CD1c-positive myeloid dendritic cell (primary cell): ENCODE results near the gene ARSB.
"Not testable (repeated sequence)": the region's sequence is repeated elsewhere in the genome, so short reads cannot be mapped to it uniquely, and the experiment has no call there.

Experiments
- DNase-seq: peaks from one replicate; pipeline ENCODE4 v3.0.0-alpha.2; 2016; ENCODE audit errors: extremely low spot score

The ARSB gene

GRCh38 chr5:78779262-78779661 lies 205.8 kb downstream of the ARSB start:
- DNase-seq = no peak

- no peak for DNase-seq
These were observed 206.6 kb downstream of the ARSB start for GRCh38 chr5:78778538-78778937.

- DNase-seq = no peak
These were observed 207.2 kb downstream of the ARSB start for GRCh38 chr5:78777901-78778300.

DNA sequence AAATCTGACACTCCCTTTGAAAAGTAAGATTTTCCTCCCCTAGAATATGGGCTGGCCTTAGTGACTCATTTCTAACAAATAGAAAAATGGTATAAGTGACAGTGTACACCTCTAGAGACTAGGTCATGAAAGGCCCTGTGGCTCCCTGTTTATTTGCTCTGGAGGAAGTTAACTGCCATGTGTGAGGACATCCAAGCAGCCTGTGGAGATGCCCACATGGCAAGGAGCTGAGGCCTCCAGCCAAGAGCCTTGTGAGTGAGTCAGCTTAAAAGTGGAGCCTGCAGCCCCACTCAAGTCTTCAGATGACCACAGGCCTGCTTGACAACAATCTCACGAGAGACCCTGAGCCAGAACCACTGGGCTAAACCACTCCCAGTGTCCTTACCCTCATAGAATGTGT lies 208.5 kb downstream of the ARSB start:
- no peak for DNase-seq

- DNase-seq = no peak
These were observed 211.5 kb downstream of the ARSB start for GRCh38 chr5:78773655-78774054.

DNA sequence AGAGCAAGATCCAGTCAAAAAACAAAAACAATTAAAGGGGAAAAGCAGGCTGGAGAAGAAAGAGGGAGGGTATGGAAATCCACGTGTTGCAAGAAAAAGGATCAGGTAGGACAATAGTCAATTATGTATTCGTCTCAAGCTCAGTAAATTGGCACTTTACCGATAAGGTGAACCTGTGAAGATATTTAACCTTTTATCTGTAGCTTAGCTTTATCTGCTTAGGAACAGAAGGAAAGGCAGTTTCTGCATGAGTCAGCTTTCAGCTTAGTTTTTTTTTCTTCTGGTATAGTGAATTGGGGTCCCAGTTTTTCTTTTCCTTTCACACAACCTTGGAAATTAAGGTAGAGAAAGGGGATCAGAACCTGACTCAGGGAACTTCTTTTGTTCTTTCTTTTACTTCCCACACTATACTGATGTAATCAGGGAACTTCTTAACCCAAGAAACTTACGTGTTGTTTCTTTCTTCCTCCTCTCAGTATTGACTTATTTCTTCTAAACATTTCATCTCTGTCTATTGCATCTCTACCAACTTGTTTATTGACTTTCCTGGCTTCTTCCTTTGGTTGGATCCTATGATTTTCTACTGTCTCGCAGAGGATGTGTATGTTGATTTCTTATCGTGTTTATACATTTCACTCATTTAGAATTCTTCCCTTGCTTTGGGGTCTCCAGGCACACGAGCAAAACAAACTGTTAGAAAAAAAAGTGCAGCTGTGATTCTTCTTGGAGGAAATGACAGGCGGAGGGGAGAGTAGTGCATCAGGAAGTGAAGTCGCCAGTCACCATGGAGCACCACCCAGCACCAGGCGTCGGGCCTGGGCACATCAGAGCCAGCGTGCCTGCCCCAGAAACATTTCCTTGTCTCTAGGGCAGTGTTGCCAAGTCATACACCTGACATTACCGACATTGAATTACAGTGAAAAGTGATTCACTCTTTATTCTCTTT lies 213.6 kb downstream of the ARSB start:
- DNase-seq = peak; percentile 20

DNA sequence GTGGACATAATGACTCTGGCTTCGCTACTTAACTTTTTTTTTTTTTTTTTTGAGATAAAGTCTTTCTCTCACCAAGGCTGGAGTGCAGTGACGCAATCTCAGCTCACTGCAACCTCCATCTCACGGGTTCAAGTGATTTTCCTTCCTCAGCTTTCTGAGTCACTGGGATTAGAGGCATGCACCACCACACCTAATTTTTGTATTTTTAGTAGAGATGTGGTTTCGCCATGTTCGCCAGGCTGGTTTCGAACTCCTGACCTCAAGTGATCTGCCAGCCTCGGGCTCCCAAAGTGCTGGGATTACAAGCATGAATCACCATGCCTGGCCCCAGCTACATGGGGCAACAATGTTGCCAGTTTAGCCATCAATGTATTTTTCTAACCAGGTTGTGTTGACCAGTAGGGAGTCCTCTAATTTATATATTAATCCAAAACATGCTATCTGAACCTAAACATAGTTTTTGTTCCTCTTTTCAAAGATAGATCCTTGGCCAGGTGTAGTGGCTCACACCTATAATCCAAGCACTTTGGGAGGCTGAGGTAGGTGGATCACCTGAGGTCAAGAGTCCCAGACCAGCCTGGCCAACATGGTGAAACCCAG lies 216.2 kb downstream of the ARSB start:
- DNase-seq = no peak

DNA sequence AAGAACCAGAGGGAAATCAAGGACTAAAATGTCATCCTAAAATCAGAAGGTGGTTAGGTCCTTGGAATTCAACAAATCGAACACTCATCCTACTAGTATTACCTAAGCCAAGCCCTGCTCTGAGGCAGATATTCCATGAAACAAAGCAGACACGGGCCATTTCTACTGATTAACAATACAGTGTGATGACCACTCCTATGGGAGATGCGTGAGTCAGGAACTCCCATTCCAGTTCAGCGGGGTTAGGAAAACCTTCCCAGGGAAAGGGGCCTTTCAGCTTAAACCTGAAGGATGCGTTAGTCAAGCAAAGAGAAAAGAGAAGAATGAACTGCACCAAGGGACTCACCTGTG lies 218.7 kb downstream of the ARSB start:
- DNase-seq = no peak

GRCh38 chr5:78765756-78766411 lies 219.2 kb downstream of the ARSB start:
- DNase-seq = no peak

DNA sequence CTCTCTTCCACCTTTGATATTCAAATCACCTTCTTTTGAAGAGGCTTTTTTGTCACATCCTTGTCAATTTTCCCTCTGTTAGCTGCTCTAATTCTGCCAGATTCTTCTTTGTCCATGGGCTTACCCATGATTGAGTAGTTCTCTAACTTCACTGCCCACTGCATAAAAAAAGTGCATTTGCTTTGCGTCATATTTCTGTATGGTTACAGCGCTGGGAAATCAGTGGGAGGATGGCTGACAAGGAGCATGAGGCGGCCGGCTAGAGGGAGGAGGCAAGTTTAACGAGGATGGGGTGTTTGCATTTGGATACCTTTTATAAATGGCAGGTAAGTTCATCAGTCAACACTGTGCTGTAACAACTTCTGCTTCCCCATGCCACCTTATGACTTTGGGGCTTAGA lies 220.0 kb downstream of the ARSB start:
- DNase-seq = no peak

DNA sequence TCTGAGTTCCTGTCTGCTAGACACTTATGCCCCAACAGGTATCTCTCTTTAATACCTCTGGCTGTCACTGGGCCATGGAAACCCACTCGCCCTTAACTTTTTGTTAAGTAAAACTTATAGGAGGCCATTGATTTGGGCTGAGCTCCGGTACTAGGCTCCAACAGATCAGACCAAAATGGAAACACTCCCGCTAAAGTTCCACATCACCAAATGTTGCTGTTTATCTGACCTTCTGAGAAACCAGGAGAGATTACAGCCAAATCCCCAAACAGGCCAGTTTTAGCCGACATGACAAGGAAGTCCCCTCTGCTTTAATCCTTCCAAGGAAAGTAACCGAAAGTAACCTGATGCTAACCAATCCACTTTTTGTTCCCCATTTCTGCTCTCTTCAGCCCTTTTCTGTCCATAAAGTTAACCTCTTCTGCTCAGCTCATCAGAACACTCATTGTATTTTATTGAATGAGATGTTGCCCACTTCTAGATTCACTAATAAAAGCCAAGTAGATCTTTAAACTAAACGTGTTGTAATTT lies 221.4 kb downstream of the ARSB start:
- DNase-seq = no peak

- DNase-seq = not testable (repeated sequence)
These were observed 222.4 kb downstream of the ARSB start for GRCh38 chr5:78762743-78763142.

GRCh38 chr5:78761840-78762239 lies 223.3 kb downstream of the ARSB start:
- no peak for DNase-seq

DNA sequence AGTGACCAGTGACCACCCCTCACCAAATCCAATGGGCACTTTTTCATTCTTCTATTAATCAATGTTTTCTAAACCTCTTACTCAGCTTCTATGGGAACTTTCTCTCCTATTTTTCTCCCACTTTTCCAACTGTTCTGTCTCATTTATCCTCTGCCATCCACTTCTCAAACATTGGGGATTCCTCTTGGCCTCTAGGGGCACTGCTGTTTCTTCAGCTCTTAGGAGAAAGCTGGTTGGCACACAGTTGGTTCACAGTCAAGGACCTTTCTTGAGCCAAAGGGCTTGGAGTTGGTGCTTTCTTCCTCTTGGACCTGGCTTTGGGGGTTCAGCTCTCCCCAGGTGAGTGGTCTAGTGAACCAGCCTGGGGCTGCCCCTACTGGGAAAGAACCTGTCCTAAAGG lies 224.3 kb downstream of the ARSB start:
- DNase-seq = no peak

GRCh38 chr5:78760366-78760765 lies 224.7 kb downstream of the ARSB start:
- peak; percentile 78 for DNase-seq

DNA sequence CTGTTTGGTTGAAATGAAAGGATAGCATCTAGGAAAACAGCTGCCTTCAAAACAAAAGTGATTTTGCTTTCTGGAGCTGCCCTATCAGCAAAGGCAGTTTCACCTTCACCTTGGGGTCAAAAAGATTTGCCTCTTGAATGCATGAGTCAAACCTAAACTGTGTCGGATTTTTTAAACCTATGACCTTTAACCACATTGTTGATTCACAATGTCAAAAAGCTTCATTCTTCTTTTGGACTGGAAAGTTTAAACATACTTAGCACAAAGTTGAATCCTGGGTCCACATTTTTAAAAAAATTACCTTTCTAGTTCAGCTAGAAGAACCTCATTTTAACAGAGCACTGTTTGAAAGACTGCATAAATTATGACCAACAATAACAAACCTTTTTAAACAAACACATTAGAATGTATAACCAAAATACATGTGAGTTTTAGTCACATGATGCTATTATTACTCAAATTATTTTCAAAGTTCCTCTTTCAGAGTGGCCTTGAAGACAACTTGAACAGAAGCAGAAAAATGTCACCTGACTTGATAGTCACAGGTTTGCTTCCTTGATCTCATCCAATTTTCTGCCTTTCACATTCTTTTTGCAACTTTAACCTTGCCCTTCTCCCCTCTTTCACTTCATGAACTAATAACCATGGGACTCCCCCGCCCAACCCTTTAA lies 226.8 kb downstream of the ARSB start:
- peak; percentile 78 for DNase-seq

- no peak for DNase-seq
These were observed 227.6 kb downstream of the ARSB start for GRCh38 chr5:78757269-78758053.

- no peak for DNase-seq
These were observed 228.3 kb downstream of the ARSB start for GRCh38 chr5:78756858-78757257.

GRCh38 chr5:78755822-78756429 lies 229.2 kb downstream of the ARSB start:
- DNase-seq = peak; percentile 29

- no peak for DNase-seq
These were observed 230.5 kb downstream of the ARSB start for GRCh38 chr5:78754655-78755054.

- DNase-seq = no peak
These were observed 232.0 kb downstream of the ARSB start for GRCh38 chr5:78753093-78753531.
